ENCODE measurements around the gene HTR1D.

HTR1D gene

DNA sequence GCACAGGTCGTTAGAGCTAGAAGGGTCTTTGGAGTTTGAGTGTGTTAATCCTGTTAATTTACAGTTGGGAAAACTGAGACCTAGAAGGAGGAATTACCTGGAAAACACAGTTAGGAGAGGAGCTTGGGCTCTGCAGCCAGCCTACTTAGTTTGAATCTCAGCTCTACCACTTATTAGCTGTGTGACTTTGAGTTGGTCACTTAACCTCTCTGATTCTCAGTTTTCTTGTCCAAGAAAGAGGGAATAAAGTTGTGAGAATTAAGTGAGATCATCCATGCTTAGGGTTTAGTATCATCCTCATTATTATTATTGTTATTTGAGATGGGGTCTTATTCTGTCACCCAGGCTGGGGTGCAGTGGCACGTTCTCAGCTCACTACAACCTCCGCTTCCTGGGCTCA is 5.4 kb upstream of the HTR1D start:
- peaks cover 0 to 6% (median 0%) of the 10 kb centered on the region in 11 experiments; a peak in 3 of 22 replicates for H4K20me1 ChIP-seq
- no peak overlapping the region for H3K4me2 ChIP-seq
- no peak overlapping the region for H3K4me3 ChIP-seq
- peaks cover 0 to under 1% (median 0%) of the 10 kb centered on the region in 10 experiments; a peak in 1 of 20 replicates for H3K4me1 ChIP-seq
- no peak overlapping the region for H3K27ac ChIP-seq
- peaks cover 0 to 5% (median 0%) of the 10 kb centered on the region in 11 experiments; a peak in 3 of 22 replicates for H3K9me3 ChIP-seq (replicated peaks in 1 of 11)
- peaks cover 20 to 37% (median 28%) of the 10 kb centered on the region in 11 experiments for H3K27me3 ChIP-seq
- H3K9ac ChIP-seq = no peak overlapping the region
- no peak for TF ChIP-seq Cebpa-rat (IDR thresholded peaks at IDR 0.05)
- no peaks in the 10 kb centered on the region for H3K36me3 ChIP-seq

DNA sequence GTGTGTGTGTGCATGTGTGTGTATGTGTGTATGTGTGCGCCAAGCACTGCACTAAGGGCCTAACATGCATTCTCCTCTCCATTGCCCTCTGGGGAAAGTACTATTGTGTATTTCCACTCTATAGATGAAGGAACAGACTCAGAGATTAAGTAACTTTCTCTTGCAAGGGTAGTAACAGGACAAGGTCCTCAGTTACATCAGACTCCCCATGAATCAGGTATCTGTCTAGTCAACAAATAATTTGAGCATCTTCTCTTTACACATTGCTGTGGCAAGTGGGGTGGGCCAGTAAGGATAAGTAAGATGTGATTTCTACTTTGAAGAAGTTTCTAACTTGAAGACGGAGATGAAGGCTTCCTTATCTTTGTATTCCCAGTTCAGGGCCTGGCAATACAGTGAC is 5.0 kb upstream of the HTR1D start:
- Histone ChIP-seq H3K9ac (no peak overlapping the region), H3K4me1 (peaks cover 0 to 4% (median 0%) of the 10 kb centered on the region in 10 experiments; a peak in 4 of 20 replicates), H3K4me3 (no peak overlapping the region), H4K20me1 (peaks cover 0 to 9% (median 0%) of the 10 kb centered on the region in 11 experiments; a peak in 5 of 22 replicates), H3K27me3 (peaks cover 24 to 41% (median 33%) of the 10 kb centered on the region in 11 experiments), H3K4me2 (no peak overlapping the region), H3K9me3 (replicated peaks in 1 of 11) (peaks cover 0 to 5% (median 0%) of the 10 kb centered on the region in 11 experiments; a peak in 3 of 22 replicates), H3K27ac (no peak overlapping the region), H3K36me3 (no peaks in the 10 kb centered on the region)
- no peak for TF ChIP-seq Cebpa-rat (IDR thresholded peaks at IDR 0.05)

DNA sequence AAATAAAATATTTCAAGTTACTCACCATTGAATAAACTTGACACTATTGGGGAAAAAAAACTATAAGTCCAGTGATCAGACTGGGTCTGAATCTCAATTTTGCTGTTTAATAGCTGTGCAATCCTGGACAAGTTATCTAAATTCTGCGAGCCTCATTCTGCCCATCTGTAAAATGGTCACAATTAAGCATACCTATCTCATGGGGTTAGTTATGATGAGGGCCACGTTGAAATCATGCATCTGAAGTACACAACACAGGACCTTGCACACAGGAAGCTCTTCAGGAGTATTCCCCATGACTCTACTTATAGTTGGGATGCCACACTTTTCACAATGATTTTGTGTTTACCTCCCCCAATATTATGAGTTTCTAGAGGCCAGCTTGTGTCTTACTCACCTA is 3.8 kb upstream of the HTR1D start:
- Histone ChIP-seq H3K4me2 (no peak overlapping the region), H3K36me3 (no peaks in the 10 kb centered on the region), H3K9ac (no peak overlapping the region), H3K4me3 (no peak overlapping the region), H3K27ac (no peak overlapping the region), H3K9me3 (replicated peaks in 1 of 11) (peaks cover 0 to 5% (median 0%) of the 10 kb centered on the region in 11 experiments; a peak in 3 of 22 replicates), H3K4me1 (peaks cover 0 to 13% (median 8%) of the 10 kb centered on the region in 10 experiments; a peak in 17 of 20 replicates), H3K27me3 (peaks cover 37 to 54% (median 45%) of the 10 kb centered on the region in 11 experiments), H4K20me1 (peaks cover 0 to 15% (median 9%) of the 10 kb centered on the region in 11 experiments; a peak in 11 of 22 replicates)
- TF ChIP-seq Cebpa-rat (IDR thresholded peaks at IDR 0.05) = no peak

DNA sequence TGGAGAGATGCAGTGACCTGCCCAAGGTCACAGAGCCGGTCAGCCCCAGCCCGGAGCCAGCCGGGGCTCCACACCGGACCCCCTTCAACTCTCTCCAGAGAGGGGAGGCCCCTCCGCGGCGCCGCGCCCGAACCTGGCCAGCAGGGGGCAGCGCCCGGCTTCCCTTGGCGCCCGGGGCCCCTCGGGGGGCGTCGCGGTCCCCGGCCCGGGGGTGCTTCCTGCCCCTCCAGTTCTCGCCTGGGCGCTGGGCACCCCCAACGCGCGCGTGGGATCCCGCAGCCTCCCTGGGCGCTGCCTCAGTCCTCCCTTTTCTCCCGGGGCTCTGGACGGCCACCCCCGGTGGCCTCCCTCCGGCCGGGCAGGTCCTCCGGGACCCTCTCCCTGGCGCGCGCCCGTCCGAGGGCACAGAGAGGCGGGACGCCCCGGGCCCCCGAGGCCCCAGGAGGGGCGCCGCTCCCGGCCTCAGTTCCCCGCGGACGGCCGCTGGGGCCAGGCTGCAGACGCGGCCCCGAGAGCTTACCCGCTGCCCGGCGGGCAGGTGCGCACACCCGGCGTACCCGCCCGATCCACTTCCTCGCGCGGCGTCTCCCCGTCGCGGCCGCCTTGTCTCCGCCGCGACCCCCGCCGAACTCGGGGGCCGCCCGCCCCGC is 406 bp downstream of the HTR1D start:
- Histone ChIP-seq H3K9ac (peak overlapping the region; percentile 21 to 73 (median 51); a peak in 17 of 22 replicates), H3K36me3 (no peaks in the 10 kb centered on the region), H3K4me2 (peak overlapping the region; percentile 86 to 100 (median 98)), H3K4me3 (peak overlapping the region; percentile 58 to 72 (median 60)), H4K20me1 (peaks cover 0 to 17% (median 9%) of the 10 kb centered on the region in 11 experiments; a peak in 11 of 22 replicates), H3K9me3 (replicated peaks in 1 of 11) (no peaks in the 10 kb centered on the region), H3K27ac (peak overlapping the region in 1 of 11 experiments; percentile 16; a peak in 1 of 22 replicates), H3K4me1 (peaks cover 0 to 21% (median 8%) of the 10 kb centered on the region in 10 experiments; a peak in 17 of 20 replicates), H3K27me3 (peaks cover 45 to 70% (median 59%) of the 10 kb centered on the region in 11 experiments)
- TF ChIP-seq Cebpa-rat (IDR thresholded peaks at IDR 0.05) = no peak

DNA sequence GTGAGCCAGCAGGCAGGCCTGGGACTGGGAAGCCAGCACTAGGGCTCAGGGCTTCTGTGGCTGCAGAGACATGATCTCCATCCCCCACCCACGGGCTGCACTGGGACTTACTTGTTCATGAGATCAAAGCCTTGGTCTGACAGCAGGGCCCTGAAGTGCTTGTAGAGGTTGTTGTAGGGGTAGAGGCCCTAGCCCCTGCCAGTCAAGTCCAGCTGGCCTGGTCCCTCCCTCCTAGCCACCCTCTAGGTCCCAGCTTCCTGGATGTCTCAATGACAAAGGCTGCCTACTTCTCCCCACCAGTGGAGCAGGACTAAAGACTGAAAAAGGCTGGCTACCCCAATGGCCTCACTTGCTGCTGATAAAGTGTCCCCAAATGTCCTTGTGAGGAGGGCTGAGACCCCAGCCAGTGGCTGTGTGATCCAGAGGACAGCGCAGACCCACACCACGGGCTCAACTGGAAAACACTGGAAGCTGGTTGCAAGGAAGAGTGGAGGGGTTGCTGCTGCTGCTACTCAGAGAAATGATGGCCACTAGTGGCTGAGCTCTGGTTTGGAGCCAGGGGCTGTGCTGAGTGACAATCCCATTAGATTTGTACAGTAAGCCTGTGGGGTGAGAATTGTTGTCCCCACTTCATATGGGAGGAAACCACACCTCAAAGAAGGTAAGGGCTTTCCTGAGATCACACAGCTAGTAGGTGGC is 1.4 kb downstream of the HTR1D start:
- 0 out of 20 replicates have a peak overlapping the region, but pooled peaks of 1 of the 10 experiments have one; percentile 72 for H3K4me3 ChIP-seq

DNA sequence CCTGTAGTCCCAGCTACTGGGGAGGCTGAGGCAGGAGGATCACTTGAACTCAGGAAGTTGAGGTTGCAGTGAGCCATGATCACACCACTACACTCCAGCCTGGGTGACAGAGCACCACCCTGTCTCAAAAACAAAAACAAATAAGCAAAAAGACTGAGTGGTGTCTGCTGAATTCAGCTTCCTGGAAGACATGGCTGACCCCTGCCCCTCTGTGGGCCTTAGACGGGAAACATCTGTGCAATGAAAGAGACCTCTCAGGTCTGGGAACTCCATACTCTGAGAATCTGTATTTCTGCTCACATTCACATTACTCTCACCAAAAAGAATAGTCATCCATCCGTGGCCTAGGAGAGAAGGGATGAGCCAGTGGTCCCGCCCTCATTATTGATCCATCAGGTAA is 2.0 kb downstream of the HTR1D start:
- Histone ChIP-seq H3K4me2 (no peak overlapping the region), H4K20me1 (peaks cover 0 to 17% (median 9%) of the 10 kb centered on the region in 11 experiments; a peak in 11 of 22 replicates), H3K4me3 (no peak overlapping the region), H3K9ac (no peak overlapping the region), H3K9me3 (replicated peaks in 1 of 11) (no peaks in the 10 kb centered on the region), H3K27ac (no peak overlapping the region), H3K36me3 (no peaks in the 10 kb centered on the region), H3K4me1 (peaks cover 0 to 21% (median 10%) of the 10 kb centered on the region in 10 experiments; a peak in 17 of 20 replicates), H3K27me3 (peaks cover 45 to 62% (median 56%) of the 10 kb centered on the region in 11 experiments)
- no peak for TF ChIP-seq Cebpa-rat (IDR thresholded peaks at IDR 0.05)

More for the DNA sequence above, 1.4 kb downstream of the HTR1D start:
- no peak for TF ChIP-seq Cebpa-rat (IDR thresholded peaks at IDR 0.05)
- Histone ChIP-seq H3K9ac (no peak overlapping the region), H3K27ac (no peak overlapping the region), H3K36me3 (no peaks in the 10 kb centered on the region), H4K20me1 (peaks cover 0 to 17% (median 9%) of the 10 kb centered on the region in 11 experiments; a peak in 11 of 22 replicates), H3K4me2 (0 out of 22 replicates have a peak overlapping the region, but pooled peaks of 2 of the 11 experiments have one; percentile 3 to 11), H3K9me3 (replicated peaks in 1 of 11) (no peaks in the 10 kb centered on the region), H3K4me1 (peaks cover 0 to 21% (median 10%) of the 10 kb centered on the region in 10 experiments; a peak in 17 of 20 replicates), H3K27me3 (peaks cover 45 to 67% (median 59%) of the 10 kb centered on the region in 11 experiments)

DNA sequence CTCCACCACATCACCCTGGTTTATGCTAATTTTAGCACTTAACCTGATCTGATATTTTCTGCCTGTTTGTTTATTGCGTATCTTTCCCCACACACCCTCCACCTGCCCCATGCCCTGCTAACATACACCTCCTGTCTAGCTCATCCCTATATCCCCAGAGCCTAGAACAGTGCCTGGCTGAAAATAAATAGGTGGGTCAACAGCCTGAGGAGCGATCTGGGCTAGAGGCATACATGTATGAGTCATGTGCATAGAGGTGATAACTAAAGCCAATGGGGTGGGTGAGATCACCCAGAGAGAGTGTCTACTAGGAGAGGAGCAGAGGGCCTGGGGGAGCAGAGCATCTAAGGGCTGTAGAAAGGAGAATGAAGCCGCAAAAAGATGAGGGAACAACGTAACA is 2.7 kb downstream of the HTR1D start:
- no peak for TF ChIP-seq Cebpa-rat (IDR thresholded peaks at IDR 0.05)
- Histone ChIP-seq H3K9ac (no peak overlapping the region), H3K4me3 (no peak overlapping the region), H3K27ac (no peak overlapping the region), H3K27me3 (peaks cover 44 to 56% (median 50%) of the 10 kb centered on the region in 11 experiments), H3K36me3 (no peaks in the 10 kb centered on the region), H3K9me3 (replicated peaks in 1 of 11) (no peaks in the 10 kb centered on the region), H4K20me1 (peaks cover 0 to 17% (median 9%) of the 10 kb centered on the region in 11 experiments; a peak in 11 of 22 replicates), H3K4me2 (no peak overlapping the region), H3K4me1 (peaks cover 3 to 27% (median 15%) of the 10 kb centered on the region in 10 experiments; a peak in 18 of 20 replicates)

DNA sequence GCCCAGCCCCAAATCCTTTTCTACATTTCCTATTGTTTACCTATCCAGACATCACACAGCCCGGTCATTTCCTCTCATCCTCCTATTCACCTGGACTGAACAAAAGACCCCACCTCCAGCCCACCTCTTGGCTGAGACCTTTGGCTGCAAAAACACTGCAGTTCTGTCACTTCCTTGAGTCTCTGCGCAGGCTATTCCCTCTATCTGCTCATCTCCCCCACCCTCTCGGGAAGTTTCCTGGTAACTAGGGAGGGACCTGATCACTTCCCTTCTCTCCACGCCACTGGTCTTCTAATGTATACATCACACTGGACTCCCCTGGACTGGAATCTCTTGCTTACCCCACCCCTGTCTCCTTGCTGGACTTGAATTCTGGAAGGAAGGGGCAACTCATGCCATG is 5.3 kb downstream of the HTR1D start:
- Histone ChIP-seq H4K20me1 (peaks cover 0 to 15% (median 6%) of the 10 kb centered on the region in 11 experiments; a peak in 10 of 22 replicates), H3K9ac (no peak overlapping the region), H3K27ac (no peak overlapping the region), H3K4me3 (no peak overlapping the region), H3K9me3 (replicated peaks in 1 of 11) (no peaks in the 10 kb centered on the region), H3K4me2 (no peak overlapping the region), H3K4me1 (peaks cover 4 to 24% (median 13%) of the 10 kb centered on the region in 10 experiments; a peak in 18 of 20 replicates), H3K27me3 (peaks cover 17 to 29% (median 23%) of the 10 kb centered on the region in 11 experiments), H3K36me3 (no peaks in the 10 kb centered on the region)
- no peak for TF ChIP-seq Cebpa-rat (IDR thresholded peaks at IDR 0.05)

All from BLaER1 treated with 17β-estradiol and CSF1 and Interleukin-3, amounts not matched to agents 10 nM and 100 nM (cell line).